GM04503 (cell line): ENCODE results near the gene PTPRG.
A peak's percentile ranks its signal among the peaks of the same experiment; 100 is the strongest.

Experiments used
- DNase-seq: peaks from one replicate; pipeline ENCODE4 v3.0.0-alpha.2; 2012; ENCODE audit warnings: low read depth

Gene PTPRG

GRCh38 chr3:61829722-61830350, 268.5 kb downstream of the PTPRG start:
- DNase-seq: no peak

GRCh38 chr3:61831973-61832372, 270.6 kb downstream of the PTPRG start:
- DNase-seq: no peak

GRCh38 chr3:61832375-61833229, 271.2 kb downstream of the PTPRG start:
- DNase-seq: no peak

- DNase-seq: no peak
Measured at GRCh38 chr3:61839256-61839655, 277.9 kb downstream of the PTPRG start.

GRCh38 chr3:61841111-61841845, 279.9 kb downstream of the PTPRG start:
- DNase-seq: no peak

GRCh38 chr3:61841988-61842387, 280.6 kb downstream of the PTPRG start:
- no peak for DNase-seq

- DNase-seq: no peak
Measured at GRCh38 chr3:61844346-61844745, 283.0 kb downstream of the PTPRG start.

- no peak for DNase-seq
Measured at GRCh38 chr3:61846488-61846887, 285.1 kb downstream of the PTPRG start.

- no peak for DNase-seq
Measured at GRCh38 chr3:61847784-61848462, 286.6 kb downstream of the PTPRG start.

- DNase-seq: peak; percentile 79
Measured at GRCh38 chr3:61848885-61849284, 287.5 kb downstream of the PTPRG start.

GRCh38 chr3:61853912-61854311, 292.5 kb downstream of the PTPRG start:
- no peak for DNase-seq

GRCh38 chr3:61855211-61855610, 293.8 kb downstream of the PTPRG start:
- DNase-seq: no peak

- no peak for DNase-seq
Measured at GRCh38 chr3:61857297-61857696, 295.9 kb downstream of the PTPRG start.

- no peak for DNase-seq
Measured at GRCh38 chr3:61858054-61858453, 296.7 kb downstream of the PTPRG start.

GRCh38 chr3:61861410-61861809, 300.0 kb downstream of the PTPRG start:
- DNase-seq: no peak

GRCh38 chr3:61862614-61863289, 301.4 kb downstream of the PTPRG start:
- no peak for DNase-seq

GRCh38 chr3:61863579-61863978, 302.2 kb downstream of the PTPRG start:
- no peak for DNase-seq

GRCh38 chr3:61864886-61865285, 303.5 kb downstream of the PTPRG start:
- peak; percentile 44 for DNase-seq

GRCh38 chr3:61865466-61866152, 304.2 kb downstream of the PTPRG start:
- DNase-seq: no peak

- DNase-seq: no peak
Measured at GRCh38 chr3:61866153-61866542, 304.8 kb downstream of the PTPRG start.

- no peak for DNase-seq
Measured at GRCh38 chr3:61866961-61867461, 305.6 kb downstream of the PTPRG start.
